Cardiac muscle cell (in vitro differentiated cells and primary cell): ENCODE results near the gene YIF1A. TPM values are rescaled to one million over a fixed set of nuclear protein-coding genes. Genes with fewer than 3 reads are reported as not detected.

Experiments used
- DNase-seq, 2 donors: peaks; one replicate each; pipeline versions ENCODE4 v3.0.0 to v3.0.0-alpha.2; 2010 to 2017; ENCODE audit warnings: low read depth in 1 of 2, low spot score in 1 of 2
- H3K27ac ChIP-seq: fragments of 200-600 bp; sonication (generic); 2 replicates; pipeline ENCODE4 v1.5.1; 2016
- H3K27me3 ChIP-seq: fragments of 200-600 bp; sonication (generic); 2 replicates; pipeline ENCODE4 v1.6.0; 2016; ENCODE audit warnings: control low read depth
- H3K36me3 ChIP-seq: fragments of 200-600 bp; sonication (generic); 2 replicates; pipeline ENCODE4 v1.5.1; 2016; ENCODE audit warnings: control low read depth
- H3K4me1 ChIP-seq: fragments of 200-600 bp; sonication (generic); 2 replicates; pipeline ENCODE4 v1.8.1; 2017; ENCODE audit warnings: low read depth, mild to moderate bottlenecking, mixed run types
- H3K4me3 ChIP-seq: fragments of 200-600 bp; sonication (generic); 2 replicates; pipeline ENCODE4 v1.5.1; 2016; ENCODE audit warnings: mild to moderate bottlenecking
- H3K9me3 ChIP-seq: fragments of 200-600 bp; sonication (generic); 2 replicates; pipeline ENCODE4 v1.5.1; 2017; ENCODE audit warnings: low read depth, mild to moderate bottlenecking, control low read depth
- CTCF ChIP-seq: IDR thresholded peaks from 2 replicates; pipeline ENCODE4 v1.5.1; 2012; ENCODE audit warnings: low read depth, mild to moderate bottlenecking, low read length
- polyA plus RNA-seq: library from polyadenylated mRNA; unstranded; fragments of >200 nt; fragmentation: Nextera tagmentation; extraction: Ambion mirVana; gene quantifications from 2 replicates; pipeline ENCODE4 v1.2.1, GENCODE V29; 2016
- total RNA-seq: library from RNA; depleted of rRNA; stranded (reverse); fragments of >200 nt; gene quantifications from 2 replicates; pipeline ENCODE4 v1.2.3, GENCODE V29; 2016

The YIF1A gene
- total and polyA plus RNA-seq, 2 experiments from 2014 or later, result 68.2 to 147 TPM

- no peak overlapping the region for H3K27ac ChIP-seq
- no peaks in the 10 kb centered on the region for H3K27me3 ChIP-seq
- H3K4me3 ChIP-seq, result no peak overlapping the region
- no peak for DNase-seq
- TF ChIP-seq CTCF, result no peak
- no peaks in the 10 kb centered on the region for H3K9me3 ChIP-seq
- H3K4me1 ChIP-seq, result peaks cover 2% of the 10 kb centered on the region
- no peaks in the 10 kb centered on the region for H3K36me3 ChIP-seq
Measured at GRCh38 chr11:66264383-66264782, 24.6 kb downstream of the YIF1A start.

GRCh38 chr11:66263785-66264184, 25.2 kb downstream of the YIF1A start:
- H3K9me3 ChIP-seq, result no peaks in the 10 kb centered on the region
- no peak for TF ChIP-seq CTCF
- H3K4me3 ChIP-seq, result no peak overlapping the region
- H3K27ac ChIP-seq, result no peak overlapping the region
- H3K36me3 ChIP-seq, result no peaks in the 10 kb centered on the region
- peaks cover 3% of the 10 kb centered on the region for H3K4me1 ChIP-seq
- DNase-seq, result no peak
- no peaks in the 10 kb centered on the region for H3K27me3 ChIP-seq

GRCh38 chr11:66263231-66263630, 25.7 kb downstream of the YIF1A start:
- H3K36me3 ChIP-seq, result no peaks in the 10 kb centered on the region
- H3K27ac ChIP-seq, result no peak overlapping the region

GRCh38 chr11:66262696-66263095, 26.2 kb downstream of the YIF1A start:
- Histone ChIP-seq H3K27me3 (no peaks in the 10 kb centered on the region), H3K27ac (no peak overlapping the region), H3K36me3 (no peaks in the 10 kb centered on the region), H3K4me3 (no peak overlapping the region), H3K9me3 (no peaks in the 10 kb centered on the region), H3K4me1 (peaks cover 6% of the 10 kb centered on the region)
- TF ChIP-seq CTCF, result no peak
- no peak for DNase-seq

More at GRCh38 chr11:66263231-66263630, 25.7 kb downstream of the YIF1A start:
- TF ChIP-seq CTCF, result no peak
- no peak for DNase-seq
- H3K4me1 ChIP-seq, result peaks cover 6% of the 10 kb centered on the region
- H3K27me3 ChIP-seq, result no peaks in the 10 kb centered on the region
- H3K4me3 ChIP-seq, result no peak overlapping the region
- H3K9me3 ChIP-seq, result no peaks in the 10 kb centered on the region

- H3K4me3 ChIP-seq, result no peak overlapping the region
- peaks cover 6% of the 10 kb centered on the region for H3K4me1 ChIP-seq
- no peak overlapping the region for H3K27ac ChIP-seq
- no peaks in the 10 kb centered on the region for H3K27me3 ChIP-seq
- DNase-seq, result no peak
- no peaks in the 10 kb centered on the region for H3K36me3 ChIP-seq
- no peaks in the 10 kb centered on the region for H3K9me3 ChIP-seq
- TF ChIP-seq CTCF, result no peak
Measured at GRCh38 chr11:66262191-66262590, 26.8 kb downstream of the YIF1A start.

GRCh38 chr11:66261578-66261977, 27.4 kb downstream of the YIF1A start:
- Histone ChIP-seq H3K27me3 (no peaks in the 10 kb centered on the region), H3K36me3 (no peaks in the 10 kb centered on the region)

More at GRCh38 chr11:66261578-66261977, 27.4 kb downstream of the YIF1A start:
- Histone ChIP-seq H3K4me3 (no peak overlapping the region), H3K4me1 (peaks cover 6% of the 10 kb centered on the region), H3K9me3 (no peaks in the 10 kb centered on the region), H3K27ac (no peak overlapping the region)
- no peak for DNase-seq
- no peak for TF ChIP-seq CTCF
